Activated CD8-positive, alpha-beta memory T cell treated with anti-CD3 and anti-CD28 coated beads, Interleukin-2, amount 50 U/mL, for 4 hours (primary cell): ENCODE results near the gene CALM1.
A peak's percentile ranks its signal among the peaks of the same experiment; 100 is the strongest.
"Not testable (repeated sequence)": the region's sequence is repeated elsewhere in the genome, so short reads cannot be mapped to it uniquely, and the experiment has no call there.

Experiments used
- DNase-seq: peaks from one replicate; pipeline ENCODE4 v3.0.0-alpha.2; 2020

The CALM1 gene

GRCh38 chr14:90383731-90384542, 12.9 kb upstream of the CALM1 start:
- peak; percentile 46 for DNase-seq

DNA sequence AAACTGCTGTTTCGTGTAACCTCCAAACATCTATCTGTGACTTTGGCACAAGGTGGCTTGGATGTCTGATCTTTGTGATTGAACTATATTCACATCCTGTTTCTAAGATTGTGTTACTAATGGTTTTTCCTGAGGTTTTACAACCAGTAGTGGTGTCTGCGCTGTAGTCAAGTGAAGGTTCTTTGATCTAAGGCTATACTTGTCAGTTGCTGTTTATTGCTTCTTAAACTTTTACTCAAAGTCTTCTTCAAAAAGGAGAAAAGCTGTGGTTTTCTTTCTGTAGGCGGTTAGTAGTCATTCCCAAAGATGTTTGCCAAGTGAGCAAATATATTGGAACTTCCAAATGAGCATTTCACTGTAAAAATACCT, 12.3 kb upstream of the CALM1 start:
- DNase-seq, result no peak

DNA sequence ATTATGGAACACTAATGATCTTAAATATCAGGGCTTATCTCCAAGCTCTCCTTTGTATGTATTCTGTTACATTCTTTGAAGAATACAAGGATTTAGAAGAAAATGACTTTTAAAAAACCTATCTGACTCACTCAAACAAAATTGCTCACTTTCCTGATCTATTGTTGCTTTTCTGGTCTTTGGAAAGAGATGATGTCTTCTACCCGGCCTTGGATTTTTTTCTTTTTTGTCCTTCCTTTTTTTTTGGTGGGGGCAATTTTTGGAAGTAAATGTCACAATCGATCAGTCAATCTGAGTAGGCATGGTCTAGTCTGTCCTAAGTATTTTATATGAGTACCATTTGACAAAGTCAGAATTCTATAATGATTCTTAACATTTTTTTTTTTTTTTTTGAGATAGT, 10.5 kb upstream of the CALM1 start:
- DNase-seq, result no peak

- DNase-seq, result no peak
Observed at GRCh38 chr14:90387206-90387760, 9.5 kb upstream of the CALM1 start.

DNA sequence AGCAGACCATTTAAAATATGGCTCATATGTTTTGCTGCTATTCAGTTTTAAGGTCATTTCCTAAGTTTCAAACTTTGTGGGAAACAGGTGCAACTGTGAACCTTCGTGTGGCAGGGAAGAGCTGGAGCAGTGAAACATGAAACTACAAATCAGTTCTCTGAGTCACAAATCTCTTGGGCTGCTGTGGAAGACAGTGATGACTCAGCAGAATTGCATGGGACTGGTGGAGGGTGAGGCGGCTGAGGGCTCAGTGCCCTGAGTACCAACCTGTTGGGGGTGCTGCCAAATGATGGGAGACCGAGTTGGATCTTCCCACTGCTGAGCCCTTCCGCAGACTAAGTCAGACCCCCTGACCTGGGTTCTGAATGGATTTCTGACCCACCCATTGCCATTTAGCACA, 8.4 kb upstream of the CALM1 start:
- no peak for DNase-seq

DNA sequence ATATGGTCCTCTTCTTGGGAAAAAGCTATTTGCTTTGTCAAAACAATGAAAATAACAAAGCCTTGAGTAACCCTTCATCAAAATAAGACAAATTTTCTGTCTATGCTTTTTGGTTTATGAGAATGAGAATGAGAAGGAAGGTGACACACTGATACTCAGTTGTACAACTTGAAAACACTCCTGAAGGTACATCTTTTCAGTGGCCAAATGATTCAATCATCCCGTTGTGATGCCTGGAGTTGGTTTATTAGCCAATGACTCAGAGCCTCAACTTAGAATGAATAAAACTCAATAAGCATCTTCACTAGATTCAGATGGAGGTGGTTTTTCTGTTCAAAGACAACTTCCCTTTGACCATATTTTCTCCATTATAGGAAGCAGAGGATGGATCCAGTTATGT, 7.8 kb upstream of the CALM1 start:
- no peak for DNase-seq

- DNase-seq, result no peak
Observed at GRCh38 chr14:90393966-90394365, 2.9 kb upstream of the CALM1 start.

GRCh38 chr14:90394782-90395181, 2.0 kb upstream of the CALM1 start:
- not testable (repeated sequence) for DNase-seq

- DNase-seq, result peak; percentile 60
Observed at GRCh38 chr14:90397425-90398314, 841 bp downstream of the CALM1 start.

- peak; percentile 58 for DNase-seq
Observed at GRCh38 chr14:90398315-90398839, 1.5 kb downstream of the CALM1 start.

DNA sequence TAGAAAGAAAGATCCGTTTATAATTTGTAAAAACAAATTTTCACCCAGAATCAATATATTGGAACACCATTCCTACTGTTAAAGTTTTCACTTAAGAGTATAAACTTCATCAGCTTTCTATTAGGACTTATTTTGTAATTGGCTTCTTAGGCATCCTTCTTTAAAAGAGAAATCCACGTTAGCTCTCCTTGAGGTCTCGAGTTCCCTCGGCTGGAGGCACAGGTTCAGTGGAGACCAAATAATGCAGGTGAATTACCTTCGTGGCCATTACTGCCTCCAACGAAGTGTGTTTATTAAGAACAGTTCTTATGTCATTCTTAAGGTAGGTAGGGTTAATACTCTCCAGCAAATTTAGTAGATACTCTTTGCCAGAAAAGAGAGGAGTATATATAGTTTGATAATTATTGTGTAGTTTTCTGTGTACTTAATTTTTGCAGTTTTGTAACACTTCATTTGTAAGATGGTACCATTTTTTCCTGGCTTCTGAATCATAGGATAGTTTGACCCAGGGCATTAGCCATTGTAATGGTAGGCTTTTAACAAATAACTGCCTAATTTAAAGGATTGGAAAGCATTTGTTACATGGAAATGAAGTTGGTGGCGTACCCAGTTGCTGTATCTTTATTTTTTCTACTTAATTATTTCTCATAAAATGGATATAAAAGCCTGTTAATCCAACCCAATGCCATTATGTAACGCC, 2.2 kb downstream of the CALM1 start:
- no peak for DNase-seq

- peak; percentile 83 for DNase-seq
Observed at GRCh38 chr14:90399541-90400444, 3.0 kb downstream of the CALM1 start.

DNA sequence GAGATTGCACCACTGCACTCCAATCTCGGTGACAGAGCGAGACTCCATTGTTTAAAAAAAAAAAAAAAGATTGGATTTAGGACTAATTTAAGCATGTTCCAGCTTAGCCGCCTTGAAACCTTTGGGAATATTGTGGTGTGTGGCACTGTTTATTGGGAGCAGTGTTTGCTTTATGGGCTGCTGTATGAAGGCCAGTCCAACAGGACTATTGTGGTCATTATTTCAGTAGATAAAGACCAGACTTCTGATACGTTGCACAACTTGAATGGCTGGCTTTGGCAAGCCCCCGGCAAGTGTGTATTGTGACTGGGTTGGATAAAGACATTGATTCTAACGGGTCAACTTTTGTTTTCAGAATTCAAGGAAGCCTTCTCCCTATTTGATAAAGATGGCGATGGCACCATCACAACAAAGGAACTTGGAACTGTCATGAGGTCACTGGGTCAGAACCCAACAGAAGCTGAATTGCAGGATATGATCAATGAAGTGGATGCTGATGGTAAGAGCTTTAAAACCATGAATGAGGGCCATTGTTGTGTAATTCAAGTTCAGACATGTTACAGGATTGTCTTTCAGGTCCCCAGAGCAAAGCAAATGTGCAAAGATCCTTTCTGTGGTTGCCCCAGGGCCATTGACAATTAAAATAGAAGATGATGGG, 4.2 kb downstream of the CALM1 start:
- DNase-seq, result no peak

GRCh38 chr14:90402016-90402415, 5.2 kb downstream of the CALM1 start:
- DNase-seq, result no peak

- DNase-seq, result no peak
Observed at GRCh38 chr14:90403065-90403464, 6.2 kb downstream of the CALM1 start.

DNA sequence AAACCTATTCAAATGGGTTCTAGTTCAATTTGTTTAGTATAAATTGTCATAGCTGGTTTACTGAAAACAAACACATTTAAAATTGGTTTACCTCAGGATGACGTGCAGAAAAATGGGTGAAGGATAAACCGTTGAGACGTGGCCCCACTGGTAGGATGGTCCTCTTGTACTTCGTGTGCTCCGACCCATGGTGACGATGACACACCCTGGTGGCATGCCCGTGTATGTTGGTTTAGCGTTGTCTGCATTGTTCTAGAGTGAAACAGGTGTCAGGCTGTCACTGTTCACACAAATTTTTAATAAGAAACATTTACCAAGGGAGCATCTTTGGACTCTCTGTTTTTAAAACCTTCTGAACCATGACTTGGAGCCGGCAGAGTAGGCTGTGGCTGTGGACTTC, 8.3 kb downstream of the CALM1 start:
- no peak for DNase-seq

GRCh38 chr14:90405755-90406154, 8.9 kb downstream of the CALM1 start:
- DNase-seq, result no peak

GRCh38 chr14:90406384-90406798, 9.6 kb downstream of the CALM1 start:
- no peak for DNase-seq

GRCh38 chr14:90407230-90407629, 10.4 kb downstream of the CALM1 start:
- DNase-seq, result no peak

DNA sequence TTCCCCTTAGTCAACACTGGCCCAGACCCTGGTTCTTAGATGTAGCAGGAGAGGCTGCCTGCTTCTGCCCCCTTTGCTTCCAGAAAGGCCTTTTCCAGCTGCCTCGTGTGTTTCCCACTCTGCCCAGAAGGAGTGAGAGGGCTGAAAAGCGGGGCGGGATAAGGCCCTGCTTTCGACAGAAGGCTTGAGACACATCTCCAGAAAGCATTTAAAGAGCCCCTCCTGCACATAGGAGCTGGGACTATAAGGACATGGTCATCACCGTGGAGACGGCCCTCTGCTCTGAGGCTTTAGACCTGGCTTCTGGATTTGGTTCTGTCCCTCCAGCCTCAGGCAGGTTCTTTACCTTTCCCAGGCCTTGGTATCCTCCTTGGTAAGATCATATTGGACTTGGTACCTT, 11.9 kb downstream of the CALM1 start:
- DNase-seq, result no peak

GRCh38 chr14:90409209-90409730, 12.4 kb downstream of the CALM1 start:
- DNase-seq, result no peak
